ENCODE data around the gene LLCFC1.

Gene LLCFC1

DNA sequence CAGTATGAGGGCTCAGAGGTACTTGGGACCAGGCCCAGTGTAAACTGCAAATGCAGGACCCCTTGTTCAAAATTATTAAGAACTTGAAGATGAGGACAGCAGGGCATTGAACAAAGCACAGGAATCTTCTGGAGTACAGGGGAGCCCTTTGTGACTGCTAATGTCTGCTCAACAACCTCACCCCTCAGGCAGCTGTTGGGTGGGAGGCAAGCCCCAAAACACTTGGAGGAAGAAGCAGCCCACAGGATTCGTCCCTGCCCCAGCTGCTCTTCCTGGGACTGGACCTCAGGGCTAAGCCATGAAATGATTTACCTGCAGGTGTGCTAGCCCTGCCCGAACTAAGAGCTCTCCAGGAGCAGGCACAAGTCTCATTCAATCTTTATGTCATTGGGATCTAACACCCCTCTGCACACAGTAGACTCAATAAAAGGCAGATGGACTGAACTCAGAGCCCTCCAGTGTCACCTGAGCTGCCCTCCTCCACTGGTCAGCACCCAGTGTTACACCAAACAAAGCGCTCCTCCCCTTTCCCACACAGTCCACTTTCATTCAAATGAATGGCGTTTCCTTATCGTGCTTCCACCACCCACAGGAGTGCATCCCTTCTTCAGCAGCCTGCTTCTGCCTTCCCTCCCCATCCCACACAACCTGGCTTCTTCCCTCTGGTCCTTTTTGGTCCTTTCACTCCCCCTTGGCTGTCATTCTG lies 6.7 kb upstream of the LLCFC1 start:
- Histone ChIP-seq H3K4me2 (ENCODE audit: low read length) (no peak overlapping the region), H3K79me2 (ENCODE audit: control insufficient read depth, low read length) (no peaks in the 10 kb centered on the region), H3K27me3 (ENCODE audit: control insufficient read depth, low read length) (peaks cover 15% of the 10 kb centered on the region; the same call in 1 of the 2 replicates), H4K20me1 (ENCODE audit: control insufficient read depth, insufficient read depth, low read depth, low read length) (no peaks in the 10 kb centered on the region), H3K9me2 (replicated peaks; ENCODE audit: control insufficient read depth, low read length) (no peaks in the 10 kb centered on the region), H3K36me3 (ENCODE audit: control insufficient read depth, low read length) (no peaks in the 10 kb centered on the region), H3K27ac (ENCODE audit: low read depth, low read length) (no peak overlapping the region), H3K4me3 (ENCODE audit: low read length) (no peak overlapping the region), H3F3A (ENCODE audit: control insufficient read depth, insufficient read depth) (no peaks in the 10 kb centered on the region), H3K4me1 (ENCODE audit: control insufficient read depth, low read length) (peaks cover 8% of the 10 kb centered on the region), H3K9me3 (ENCODE audit: control insufficient read depth, insufficient read depth, low read length) (peaks cover 9% of the 10 kb centered on the region)
- TF ChIP-seq, protein P1, sequence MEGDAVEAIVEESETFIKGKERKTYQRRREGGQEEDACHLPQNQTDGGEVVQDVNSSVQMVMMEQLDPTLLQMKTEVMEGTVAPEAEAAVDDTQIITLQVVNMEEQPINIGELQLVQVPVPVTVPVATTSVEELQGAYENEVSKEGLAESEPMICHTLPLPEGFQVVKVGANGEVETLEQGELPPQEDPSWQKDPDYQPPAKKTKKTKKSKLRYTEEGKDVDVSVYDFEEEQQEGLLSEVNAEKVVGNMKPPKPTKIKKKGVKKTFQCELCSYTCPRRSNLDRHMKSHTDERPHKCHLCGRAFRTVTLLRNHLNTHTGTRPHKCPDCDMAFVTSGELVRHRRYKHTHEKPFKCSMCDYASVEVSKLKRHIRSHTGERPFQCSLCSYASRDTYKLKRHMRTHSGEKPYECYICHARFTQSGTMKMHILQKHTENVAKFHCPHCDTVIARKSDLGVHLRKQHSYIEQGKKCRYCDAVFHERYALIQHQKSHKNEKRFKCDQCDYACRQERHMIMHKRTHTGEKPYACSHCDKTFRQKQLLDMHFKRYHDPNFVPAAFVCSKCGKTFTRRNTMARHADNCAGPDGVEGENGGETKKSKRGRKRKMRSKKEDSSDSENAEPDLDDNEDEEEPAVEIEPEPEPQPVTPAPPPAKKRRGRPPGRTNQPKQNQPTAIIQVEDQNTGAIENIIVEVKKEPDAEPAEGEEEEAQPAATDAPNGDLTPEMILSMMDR (IDR thresholded peaks at IDR 0.05; ENCODE audit: low read depth, low read length, poor library complexity, severe bottlenecking): no peak
- TF ChIP-seq EZH2phosphoT487 (IDR thresholded peaks at IDR 0.05; ENCODE audit: borderline replicate concordance, low read length): no peak

DNA sequence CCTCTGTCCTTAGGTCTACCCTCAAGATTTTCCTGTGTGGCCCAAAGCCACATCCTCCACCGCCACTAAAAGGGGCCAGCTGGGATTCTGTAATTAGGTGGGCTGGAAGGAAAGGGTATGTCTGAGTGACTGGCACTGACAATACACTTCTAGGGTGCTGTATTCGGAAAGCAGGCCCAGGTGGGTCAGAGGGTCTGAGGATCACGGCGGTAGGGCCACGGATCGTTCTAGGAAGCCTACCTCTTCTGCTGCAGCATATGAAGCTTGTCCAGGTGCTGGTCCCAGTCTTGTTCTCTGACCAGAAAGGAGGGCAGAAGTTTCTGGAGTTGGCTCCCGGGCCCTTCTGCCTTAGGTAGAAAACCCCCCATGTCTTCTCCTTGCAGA lies 6.2 kb upstream of the LLCFC1 start:
- no peaks in the 10 kb centered on the region for H3F3A ChIP-seq (ENCODE audit: control insufficient read depth, insufficient read depth)
- no peaks in the 10 kb centered on the region for H4K20me1 ChIP-seq (ENCODE audit: control insufficient read depth, insufficient read depth, low read depth, low read length)
- no peak overlapping the region for H3K4me3 ChIP-seq (ENCODE audit: low read length)
- TF ChIP-seq, protein P1 (IDR thresholded peaks at IDR 0.05; ENCODE audit: low read depth, low read length, poor library complexity, severe bottlenecking): no peak
- TF ChIP-seq EZH2phosphoT487 (IDR thresholded peaks at IDR 0.05; ENCODE audit: borderline replicate concordance, low read length): no peak
- H3K4me2 ChIP-seq (ENCODE audit: low read length): no peak overlapping the region
- H3K9me3 ChIP-seq (ENCODE audit: control insufficient read depth, insufficient read depth, low read length): peaks cover 3% of the 10 kb centered on the region
- H3K79me2 ChIP-seq (ENCODE audit: control insufficient read depth, low read length): no peaks in the 10 kb centered on the region
- peaks cover 3% of the 10 kb centered on the region for H3K4me1 ChIP-seq (ENCODE audit: control insufficient read depth, low read length)
- no peaks in the 10 kb centered on the region for H3K9me2 ChIP-seq (replicated peaks; ENCODE audit: control insufficient read depth, low read length)
- H3K27me3 ChIP-seq (ENCODE audit: control insufficient read depth, low read length): peaks cover 15% of the 10 kb centered on the region; the same call in 1 of the 2 replicates
- no peak overlapping the region for H3K27ac ChIP-seq (ENCODE audit: low read depth, low read length)
- no peaks in the 10 kb centered on the region for H3K36me3 ChIP-seq (ENCODE audit: control insufficient read depth, low read length)

DNA sequence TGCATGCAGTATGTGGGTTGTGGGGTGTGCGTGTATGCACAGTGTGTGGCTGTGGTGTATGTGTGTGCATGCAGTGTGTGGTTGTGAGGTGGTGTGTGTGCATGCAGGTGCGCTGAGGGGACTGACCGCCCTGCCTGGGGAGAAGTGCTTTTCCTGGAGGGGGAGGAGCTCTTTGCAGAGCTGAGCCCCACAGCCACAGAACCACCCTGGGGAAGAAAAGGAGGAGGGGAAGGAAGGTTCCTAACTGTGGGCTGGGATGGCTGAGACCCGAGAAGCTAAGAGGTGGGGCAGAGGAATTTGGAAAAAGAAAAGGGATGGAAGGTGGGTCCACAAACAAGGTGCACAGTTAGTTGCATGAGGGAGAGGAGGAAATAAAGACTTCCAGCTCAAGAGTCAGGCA lies 5.7 kb upstream of the LLCFC1 start, which contains the start of gene TRPV5:
Gene TRPV5 (minus strand): TSS at position 123 of the 400 bp plus-strand sequence. CDS start 287 bp downstream, outside the sequence.
- Histone ChIP-seq H3K4me1 (ENCODE audit: control insufficient read depth, low read length) (no peaks in the 10 kb centered on the region), H3K9me3 (ENCODE audit: control insufficient read depth, insufficient read depth, low read length) (no peaks in the 10 kb centered on the region), H3K4me3 (ENCODE audit: low read length) (no peak within 1 kb of the TSS), H3K4me2 (ENCODE audit: low read length) (no peak within 1 kb of the TSS), H3K9me2 (replicated peaks; ENCODE audit: control insufficient read depth, low read length) (no peaks in the 10 kb centered on the region), H3K27ac (ENCODE audit: low read depth, low read length) (no peak within 1 kb of the TSS), H3K79me2 (ENCODE audit: control insufficient read depth, low read length) (no peaks in the 10 kb centered on the region), H3F3A (ENCODE audit: control insufficient read depth, insufficient read depth) (no peaks in the 10 kb centered on the region), H3K36me3 (ENCODE audit: control insufficient read depth, low read length) (no peaks in the 10 kb centered on the region), H3K27me3 (ENCODE audit: control insufficient read depth, low read length) (peaks cover 15% of the 10 kb centered on the region; the same call in 1 of the 2 replicates), H4K20me1 (ENCODE audit: control insufficient read depth, insufficient read depth, low read depth, low read length) (no peaks in the 10 kb centered on the region)
- TF ChIP-seq EZH2phosphoT487 (IDR thresholded peaks at IDR 0.05; ENCODE audit: borderline replicate concordance, low read length): no peak
- TF ChIP-seq, protein P1 (IDR thresholded peaks at IDR 0.05; ENCODE audit: low read depth, low read length, poor library complexity, severe bottlenecking): no peak
